ENCODE measurements around the gene THG1L.

DNA sequence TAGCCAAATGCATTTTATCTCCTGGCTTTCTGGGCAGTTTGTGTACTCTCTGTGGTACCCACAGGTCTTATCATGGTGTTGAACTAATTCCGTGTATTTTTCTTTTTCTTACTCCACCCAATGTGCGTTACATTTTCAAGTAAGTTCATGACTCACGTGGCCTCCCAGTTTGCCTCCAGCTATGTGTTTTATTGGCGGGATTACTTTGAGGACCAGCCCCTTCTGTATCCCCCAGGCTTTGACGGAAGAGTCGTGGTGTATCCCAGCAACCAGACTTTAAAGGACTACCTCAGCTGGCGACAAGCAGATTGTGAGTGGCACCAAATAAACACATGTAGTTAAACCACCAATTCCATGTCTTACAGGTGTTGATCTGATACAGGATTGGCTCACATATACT lies 3.2 kb downstream of the THG1L start:
- TF ChIP-seq, protein P1, sequence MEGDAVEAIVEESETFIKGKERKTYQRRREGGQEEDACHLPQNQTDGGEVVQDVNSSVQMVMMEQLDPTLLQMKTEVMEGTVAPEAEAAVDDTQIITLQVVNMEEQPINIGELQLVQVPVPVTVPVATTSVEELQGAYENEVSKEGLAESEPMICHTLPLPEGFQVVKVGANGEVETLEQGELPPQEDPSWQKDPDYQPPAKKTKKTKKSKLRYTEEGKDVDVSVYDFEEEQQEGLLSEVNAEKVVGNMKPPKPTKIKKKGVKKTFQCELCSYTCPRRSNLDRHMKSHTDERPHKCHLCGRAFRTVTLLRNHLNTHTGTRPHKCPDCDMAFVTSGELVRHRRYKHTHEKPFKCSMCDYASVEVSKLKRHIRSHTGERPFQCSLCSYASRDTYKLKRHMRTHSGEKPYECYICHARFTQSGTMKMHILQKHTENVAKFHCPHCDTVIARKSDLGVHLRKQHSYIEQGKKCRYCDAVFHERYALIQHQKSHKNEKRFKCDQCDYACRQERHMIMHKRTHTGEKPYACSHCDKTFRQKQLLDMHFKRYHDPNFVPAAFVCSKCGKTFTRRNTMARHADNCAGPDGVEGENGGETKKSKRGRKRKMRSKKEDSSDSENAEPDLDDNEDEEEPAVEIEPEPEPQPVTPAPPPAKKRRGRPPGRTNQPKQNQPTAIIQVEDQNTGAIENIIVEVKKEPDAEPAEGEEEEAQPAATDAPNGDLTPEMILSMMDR (IDR thresholded peaks at IDR 0.05; ENCODE audit: low read depth, low read length), result no peak
- TF ChIP-seq EZH2phosphoT487 (IDR thresholded peaks at IDR 0.05; ENCODE audit: low read depth), result no peak

All from OCI-LY3 (cell line).